Measurements from ENCODE around the gene C19orf25.
"Not testable (repeated sequence)": the region's sequence is repeated elsewhere in the genome, so short reads cannot be mapped to it uniquely, and the experiment has no call there.

Gene C19orf25

GRCh38 chr19:1481893-1482360 lies 2.9 kb upstream of the C19orf25 start:
- no peak for DNase-seq (ENCODE audit: low read depth)

- no peak for DNase-seq (ENCODE audit: low read depth)
Measured at GRCh38 chr19:1481224-1481892, 2.3 kb upstream of the C19orf25 start.

- DNase-seq (ENCODE audit: low read depth): not testable (repeated sequence)
Measured at GRCh38 chr19:1477056-1477455, 2.0 kb downstream of the C19orf25 start.

GRCh38 chr19:1475751-1476437 lies 3.1 kb downstream of the C19orf25 start:
- no peak for DNase-seq (ENCODE audit: low read depth)

GRCh38 chr19:1474765-1475351 lies 4.2 kb downstream of the C19orf25 start:
- DNase-seq (ENCODE audit: low read depth): no peak

GRCh38 chr19:1474011-1474764 lies 4.8 kb downstream of the C19orf25 start:
- DNase-seq (ENCODE audit: low read depth): no peak

- DNase-seq (ENCODE audit: low read depth): no peak
Measured at GRCh38 chr19:1473085-1473851, 5.7 kb downstream of the C19orf25 start.

GRCh38 chr19:1472231-1473084 lies 6.6 kb downstream of the C19orf25 start:
- no peak for DNase-seq (ENCODE audit: low read depth)

GRCh38 chr19:1471515-1472160 lies 7.4 kb downstream of the C19orf25 start:
- DNase-seq (ENCODE audit: low read depth): no peak

- DNase-seq (ENCODE audit: low read depth): no peak
Measured at GRCh38 chr19:1471010-1471514, 8.0 kb downstream of the C19orf25 start.

- peak; percentile 71 for DNase-seq (ENCODE audit: low read depth)
Measured at GRCh38 chr19:1470305-1471009, 8.6 kb downstream of the C19orf25 start.

- no peak for DNase-seq (ENCODE audit: low read depth)
Measured at GRCh38 chr19:1470055-1470304, 9.0 kb downstream of the C19orf25 start.

GRCh38 chr19:1469255-1470054 lies 9.6 kb downstream of the C19orf25 start:
- no peak for DNase-seq (ENCODE audit: low read depth)

- no peak for DNase-seq (ENCODE audit: low read depth)
Measured at GRCh38 chr19:1468821-1469254, 10.2 kb downstream of the C19orf25 start.

- no peak for DNase-seq (ENCODE audit: low read depth)
Measured at GRCh38 chr19:1468274-1468820, 10.7 kb downstream of the C19orf25 start.

GRCh38 chr19:1467490-1468273 lies 11.3 kb downstream of the C19orf25 start:
- DNase-seq (ENCODE audit: low read depth): no peak

GRCh38 chr19:1467215-1467489 lies 11.9 kb downstream of the C19orf25 start:
- DNase-seq (ENCODE audit: low read depth): no peak
